ENCODE data around the gene RBMXL3.

GRCh38 chrX:115173181-115173580 lies 16.0 kb upstream of the RBMXL3 start:
- TF ChIP-seq EP300 (IDR thresholded peaks at IDR 0.05; ENCODE audit: low read depth): no peak
- TF ChIP-seq CTCF (IDR thresholded peaks at IDR 0.05): no peak
- TF ChIP-seq POLR2AphosphoS5 (IDR thresholded peaks at IDR 0.05): no peak
- no peak for TF ChIP-seq POLR2A (IDR thresholded peaks at IDR 0.05)

All from transverse colon (tissue), 4 donors.